ENCODE data around the gene PLAC1. TPM values are rescaled to one million over a fixed set of nuclear protein-coding genes. Genes with fewer than 3 reads are reported as not detected.

The PLAC1 gene
- total and polyA plus RNA-seq, 2 experiments from 2014 or later, result 0.50 to 0.83 TPM

DNA sequence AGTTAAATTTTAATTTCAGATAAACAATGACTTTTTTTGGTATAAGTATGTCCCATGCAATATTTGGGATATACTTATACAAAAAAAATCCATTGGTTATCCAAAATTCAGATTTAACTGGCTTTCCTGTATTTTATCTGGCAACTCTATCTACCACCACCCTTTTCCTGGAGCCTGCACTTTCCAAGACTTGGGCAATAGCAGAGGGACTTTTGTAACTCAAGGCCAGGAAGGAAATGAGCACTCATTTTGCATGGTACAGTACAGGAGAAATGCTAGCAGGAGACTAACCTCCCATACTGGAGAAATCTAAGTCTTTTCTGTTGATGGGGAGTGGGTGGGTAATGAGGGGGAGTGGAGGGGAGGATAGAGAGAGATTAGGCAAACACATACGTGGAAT, 37.7 kb upstream of the PLAC1 start:
- Histone ChIP-seq H3K9me2 (ENCODE audit: insufficient read depth) (no peaks in the 10 kb centered on the region), H3K27ac (ENCODE audit: low read depth) (no peak overlapping the region), H3K4me2 (no peak overlapping the region), H3K79me2 (replicated peaks; ENCODE audit: insufficient read depth) (no peaks in the 10 kb centered on the region), H3F3A (replicated peaks; ENCODE audit: low read depth) (no peaks in the 10 kb centered on the region), H2AFZ (no peak overlapping the region), H4K20me1 (replicated peaks; ENCODE audit: insufficient read depth) (no peaks in the 10 kb centered on the region), H3K27me3 (ENCODE audit: insufficient read depth) (no peaks in the 10 kb centered on the region), H3K4me1 (ENCODE audit: insufficient read depth) (no peaks in the 10 kb centered on the region), H3K4me3 (no peak overlapping the region), H3K36me3 (ENCODE audit: insufficient read depth) (no peaks in the 10 kb centered on the region)
- Mint-ChIP-seq H3K4me3 (no peak overlapping the region), H3K36me3 (ENCODE audit: low read depth) (no peaks in the 10 kb centered on the region), H3K27me3 (ENCODE audit: insufficient read depth, low read depth, poor library complexity) (no peaks in the 10 kb centered on the region), H3K9me3 (peaks cover 5% of the 10 kb centered on the region; the same call in 1 of the 3 replicates), H3K27ac (no peak overlapping the region), H3K4me1 (no peaks in the 10 kb centered on the region)
- DNase-seq (ENCODE audit: low spot score) (no peak), ATAC-seq (no peak)
- TF ChIP-seq, protein P1, sequence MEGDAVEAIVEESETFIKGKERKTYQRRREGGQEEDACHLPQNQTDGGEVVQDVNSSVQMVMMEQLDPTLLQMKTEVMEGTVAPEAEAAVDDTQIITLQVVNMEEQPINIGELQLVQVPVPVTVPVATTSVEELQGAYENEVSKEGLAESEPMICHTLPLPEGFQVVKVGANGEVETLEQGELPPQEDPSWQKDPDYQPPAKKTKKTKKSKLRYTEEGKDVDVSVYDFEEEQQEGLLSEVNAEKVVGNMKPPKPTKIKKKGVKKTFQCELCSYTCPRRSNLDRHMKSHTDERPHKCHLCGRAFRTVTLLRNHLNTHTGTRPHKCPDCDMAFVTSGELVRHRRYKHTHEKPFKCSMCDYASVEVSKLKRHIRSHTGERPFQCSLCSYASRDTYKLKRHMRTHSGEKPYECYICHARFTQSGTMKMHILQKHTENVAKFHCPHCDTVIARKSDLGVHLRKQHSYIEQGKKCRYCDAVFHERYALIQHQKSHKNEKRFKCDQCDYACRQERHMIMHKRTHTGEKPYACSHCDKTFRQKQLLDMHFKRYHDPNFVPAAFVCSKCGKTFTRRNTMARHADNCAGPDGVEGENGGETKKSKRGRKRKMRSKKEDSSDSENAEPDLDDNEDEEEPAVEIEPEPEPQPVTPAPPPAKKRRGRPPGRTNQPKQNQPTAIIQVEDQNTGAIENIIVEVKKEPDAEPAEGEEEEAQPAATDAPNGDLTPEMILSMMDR (conservative IDR thresholded peaks at IDR 0.05; ENCODE audit: low read depth in 2 of 2), result no peak
- TF ChIP-seq, protein P2, sequence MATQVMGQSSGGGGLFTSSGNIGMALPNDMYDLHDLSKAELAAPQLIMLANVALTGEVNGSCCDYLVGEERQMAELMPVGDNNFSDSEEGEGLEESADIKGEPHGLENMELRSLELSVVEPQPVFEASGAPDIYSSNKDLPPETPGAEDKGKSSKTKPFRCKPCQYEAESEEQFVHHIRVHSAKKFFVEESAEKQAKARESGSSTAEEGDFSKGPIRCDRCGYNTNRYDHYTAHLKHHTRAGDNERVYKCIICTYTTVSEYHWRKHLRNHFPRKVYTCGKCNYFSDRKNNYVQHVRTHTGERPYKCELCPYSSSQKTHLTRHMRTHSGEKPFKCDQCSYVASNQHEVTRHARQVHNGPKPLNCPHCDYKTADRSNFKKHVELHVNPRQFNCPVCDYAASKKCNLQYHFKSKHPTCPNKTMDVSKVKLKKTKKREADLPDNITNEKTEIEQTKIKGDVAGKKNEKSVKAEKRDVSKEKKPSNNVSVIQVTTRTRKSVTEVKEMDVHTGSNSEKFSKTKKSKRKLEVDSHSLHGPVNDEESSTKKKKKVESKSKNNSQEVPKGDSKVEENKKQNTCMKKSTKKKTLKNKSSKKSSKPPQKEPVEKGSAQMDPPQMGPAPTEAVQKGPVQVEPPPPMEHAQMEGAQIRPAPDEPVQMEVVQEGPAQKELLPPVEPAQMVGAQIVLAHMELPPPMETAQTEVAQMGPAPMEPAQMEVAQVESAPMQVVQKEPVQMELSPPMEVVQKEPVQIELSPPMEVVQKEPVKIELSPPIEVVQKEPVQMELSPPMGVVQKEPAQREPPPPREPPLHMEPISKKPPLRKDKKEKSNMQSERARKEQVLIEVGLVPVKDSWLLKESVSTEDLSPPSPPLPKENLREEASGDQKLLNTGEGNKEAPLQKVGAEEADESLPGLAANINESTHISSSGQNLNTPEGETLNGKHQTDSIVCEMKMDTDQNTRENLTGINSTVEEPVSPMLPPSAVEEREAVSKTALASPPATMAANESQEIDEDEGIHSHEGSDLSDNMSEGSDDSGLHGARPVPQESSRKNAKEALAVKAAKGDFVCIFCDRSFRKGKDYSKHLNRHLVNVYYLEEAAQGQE (IDR thresholded peaks at IDR 0.05; ENCODE audit: unreplicated experiment), result no peak
- TF ChIP-seq CREB1 (CRISPR knock-in tag; IDR thresholded peaks at IDR 0.05; ENCODE audit: low read depth) (no peak), ZNF331 (CRISPR knock-in tag; IDR thresholded peaks at IDR 0.05; ENCODE audit: low read depth) (no peak), ZNF114 (CRISPR knock-in tag; IDR thresholded peaks at IDR 0.05) (no peak), POLR2AphosphoS5 (IDR thresholded peaks at IDR 0.05; ENCODE audit: low read depth) (no peak), NANOG (IDR thresholded peaks at IDR 0.05; ENCODE audit: borderline replicate concordance) (no peak), EZH2 (IDR thresholded peaks at IDR 0.05; ENCODE audit: low read depth, unreplicated experiment) (no peak), EZH2phosphoT487 (IDR thresholded peaks at IDR 0.05; ENCODE audit: unreplicated experiment) (no peak), STAT1 (IDR thresholded peaks at IDR 0.05; ENCODE audit: unreplicated experiment) (no peak), JUNB (IDR thresholded peaks at IDR 0.05; ENCODE audit: unreplicated experiment) (no peak)
- TF ChIP-seq, protein P3, sequence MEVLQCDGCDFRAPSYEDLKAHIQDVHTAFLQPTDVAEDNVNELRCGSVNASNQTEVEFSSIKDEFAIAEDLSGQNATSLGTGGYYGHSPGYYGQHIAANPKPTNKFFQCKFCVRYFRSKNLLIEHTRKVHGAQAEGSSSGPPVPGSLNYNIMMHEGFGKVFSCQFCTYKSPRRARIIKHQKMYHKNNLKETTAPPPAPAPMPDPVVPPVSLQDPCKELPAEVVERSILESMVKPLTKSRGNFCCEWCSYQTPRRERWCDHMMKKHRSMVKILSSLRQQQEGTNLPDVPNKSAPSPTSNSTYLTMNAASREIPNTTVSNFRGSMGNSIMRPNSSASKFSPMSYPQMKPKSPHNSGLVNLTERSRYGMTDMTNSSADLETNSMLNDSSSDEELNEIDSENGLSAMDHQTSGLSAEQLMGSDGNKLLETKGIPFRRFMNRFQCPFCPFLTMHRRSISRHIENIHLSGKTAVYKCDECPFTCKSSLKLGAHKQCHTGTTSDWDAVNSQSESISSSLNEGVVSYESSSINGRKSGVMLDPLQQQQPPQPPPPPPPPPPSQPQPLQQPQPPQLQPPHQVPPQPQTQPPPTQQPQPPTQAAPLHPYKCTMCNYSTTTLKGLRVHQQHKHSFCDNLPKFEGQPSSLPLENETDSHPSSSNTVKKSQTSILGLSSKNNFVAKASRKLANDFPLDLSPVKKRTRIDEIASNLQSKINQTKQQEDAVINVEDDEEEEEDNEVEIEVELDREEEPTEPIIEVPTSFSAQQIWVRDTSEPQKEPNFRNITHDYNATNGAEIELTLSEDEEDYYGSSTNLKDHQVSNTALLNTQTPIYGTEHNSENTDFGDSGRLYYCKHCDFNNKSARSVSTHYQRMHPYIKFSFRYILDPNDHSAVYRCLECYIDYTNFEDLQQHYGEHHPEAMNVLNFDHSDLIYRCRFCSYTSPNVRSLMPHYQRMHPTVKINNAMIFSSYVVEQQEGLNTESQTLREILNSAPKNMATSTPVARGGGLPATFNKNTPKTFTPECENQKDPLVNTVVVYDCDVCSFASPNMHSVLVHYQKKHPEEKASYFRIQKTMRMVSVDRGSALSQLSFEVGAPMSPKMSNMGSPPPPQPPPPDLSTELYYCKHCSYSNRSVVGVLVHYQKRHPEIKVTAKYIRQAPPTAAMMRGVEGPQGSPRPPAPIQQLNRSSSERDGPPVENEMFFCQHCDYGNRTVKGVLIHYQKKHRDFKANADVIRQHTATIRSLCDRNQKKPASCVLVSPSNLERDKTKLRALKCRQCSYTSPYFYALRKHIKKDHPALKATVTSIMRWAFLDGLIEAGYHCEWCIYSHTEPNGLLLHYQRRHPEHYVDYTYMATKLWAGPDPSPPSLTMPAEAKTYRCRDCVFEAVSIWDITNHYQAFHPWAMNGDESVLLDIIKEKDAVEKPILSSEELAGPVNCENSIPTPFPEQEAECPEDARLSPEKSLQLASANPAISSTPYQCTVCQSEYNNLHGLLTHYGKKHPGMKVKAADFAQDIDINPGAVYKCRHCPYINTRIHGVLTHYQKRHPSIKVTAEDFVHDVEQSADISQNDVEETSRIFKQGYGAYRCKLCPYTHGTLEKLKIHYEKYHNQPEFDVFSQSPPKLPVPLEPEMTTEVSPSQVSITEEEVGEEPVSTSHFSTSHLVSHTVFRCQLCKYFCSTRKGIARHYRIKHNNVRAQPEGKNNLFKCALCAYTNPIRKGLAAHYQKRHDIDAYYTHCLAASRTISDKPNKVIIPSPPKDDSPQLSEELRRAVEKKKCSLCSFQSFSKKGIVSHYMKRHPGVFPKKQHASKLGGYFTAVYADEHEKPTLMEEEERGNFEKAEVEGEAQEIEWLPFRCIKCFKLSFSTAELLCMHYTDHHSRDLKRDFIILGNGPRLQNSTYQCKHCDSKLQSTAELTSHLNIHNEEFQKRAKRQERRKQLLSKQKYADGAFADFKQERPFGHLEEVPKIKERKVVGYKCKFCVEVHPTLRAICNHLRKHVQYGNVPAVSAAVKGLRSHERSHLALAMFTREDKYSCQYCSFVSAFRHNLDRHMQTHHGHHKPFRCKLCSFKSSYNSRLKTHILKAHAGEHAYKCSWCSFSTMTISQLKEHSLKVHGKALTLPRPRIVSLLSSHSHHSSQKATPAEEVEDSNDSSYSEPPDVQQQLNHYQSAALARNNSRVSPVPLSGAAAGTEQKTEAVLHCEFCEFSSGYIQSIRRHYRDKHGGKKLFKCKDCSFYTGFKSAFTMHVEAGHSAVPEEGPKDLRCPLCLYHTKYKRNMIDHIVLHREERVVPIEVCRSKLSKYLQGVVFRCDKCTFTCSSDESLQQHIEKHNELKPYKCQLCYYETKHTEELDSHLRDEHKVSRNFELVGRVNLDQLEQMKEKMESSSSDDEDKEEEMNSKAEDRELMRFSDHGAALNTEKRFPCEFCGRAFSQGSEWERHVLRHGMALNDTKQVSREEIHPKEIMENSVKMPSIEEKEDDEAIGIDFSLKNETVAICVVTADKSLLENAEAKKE (CRISPR knock-in tag; IDR thresholded peaks at IDR 0.05), result no peak
- TF ChIP-seq, protein P4, sequence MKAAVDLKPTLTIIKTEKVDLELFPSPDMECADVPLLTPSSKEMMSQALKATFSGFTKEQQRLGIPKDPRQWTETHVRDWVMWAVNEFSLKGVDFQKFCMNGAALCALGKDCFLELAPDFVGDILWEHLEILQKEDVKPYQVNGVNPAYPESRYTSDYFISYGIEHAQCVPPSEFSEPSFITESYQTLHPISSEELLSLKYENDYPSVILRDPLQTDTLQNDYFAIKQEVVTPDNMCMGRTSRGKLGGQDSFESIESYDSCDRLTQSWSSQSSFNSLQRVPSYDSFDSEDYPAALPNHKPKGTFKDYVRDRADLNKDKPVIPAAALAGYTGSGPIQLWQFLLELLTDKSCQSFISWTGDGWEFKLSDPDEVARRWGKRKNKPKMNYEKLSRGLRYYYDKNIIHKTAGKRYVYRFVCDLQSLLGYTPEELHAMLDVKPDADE (IDR thresholded peaks at IDR 0.05), result no peak
